ENCODE measurements around the gene ATG2A.

ATG2A gene

GRCh38 chr11:64916775-64917662, at the start of gene ATG2A:
Gene ATG2A (minus strand): TSS chr11:64917209. CDS start chr11:64917135, 74 bp downstream.
- DNase-seq: peak; percentile 99

- no peak for DNase-seq
Measured at GRCh38 chr11:64963072-64963631, 46.1 kb upstream of the ATG2A start.

- no peak for DNase-seq
Measured at GRCh38 chr11:64960719-64961118, 43.7 kb upstream of the ATG2A start.

- no peak for DNase-seq
Measured at GRCh38 chr11:64959498-64959897, 42.5 kb upstream of the ATG2A start.

- DNase-seq: no peak
Measured at GRCh38 chr11:64954201-64954600, 37.2 kb upstream of the ATG2A start.

GRCh38 chr11:64951529-64951928, 34.5 kb upstream of the ATG2A start:
- no peak for DNase-seq

- no peak for DNase-seq
Measured at GRCh38 chr11:64947208-64947814, 30.3 kb upstream of the ATG2A start.

GRCh38 chr11:64936539-64936938, 19.5 kb upstream of the ATG2A start:
- no peak for DNase-seq

GRCh38 chr11:64935359-64936081, 18.5 kb upstream of the ATG2A start, which contains the start of gene GPHA2:
Gene GPHA2 (minus strand): TSS chr11:64935893. CDS start chr11:64935460, 433 bp downstream.
- peak; percentile 42 for DNase-seq

GRCh38 chr11:64934682-64935358, 17.8 kb upstream of the ATG2A start:
- DNase-seq: no peak

GRCh38 chr11:64933935-64934681, 17.1 kb upstream of the ATG2A start:
- no peak for DNase-seq

GRCh38 chr11:64933213-64933934, 16.4 kb upstream of the ATG2A start:
- no peak for DNase-seq

GRCh38 chr11:64932324-64932723, 15.3 kb upstream of the ATG2A start:
- no peak for DNase-seq

GRCh38 chr11:64931290-64931689, 14.3 kb upstream of the ATG2A start:
- no peak for DNase-seq

- no peak for DNase-seq
Measured at GRCh38 chr11:64930340-64930739, 13.3 kb upstream of the ATG2A start.

GRCh38 chr11:64929625-64930024, 12.6 kb upstream of the ATG2A start:
- no peak for DNase-seq

- no peak for DNase-seq
Measured at GRCh38 chr11:64928957-64929356, 11.9 kb upstream of the ATG2A start.

- DNase-seq: no peak
Measured at GRCh38 chr11:64926689-64927088, 9.7 kb upstream of the ATG2A start.

GRCh38 chr11:64925536-64926436, 8.8 kb upstream of the ATG2A start:
- no peak for DNase-seq

GRCh38 chr11:64924910-64925284, 7.9 kb upstream of the ATG2A start:
- no peak for DNase-seq

Data from COR-L47 (cell line).